GM15510 (cell line): Measurements from ENCODE around the gene LY9.

Experiments
- POLR2A ChIP-seq: IDR thresholded peaks from 3 replicates; pipeline ENCODE4 v1.6.1; 2011; ENCODE audit warnings: borderline replicate concordance; ENCODE audit not compliant: insufficient read length; ENCODE audit errors: extremely low read depth

Gene LY9

DNA sequence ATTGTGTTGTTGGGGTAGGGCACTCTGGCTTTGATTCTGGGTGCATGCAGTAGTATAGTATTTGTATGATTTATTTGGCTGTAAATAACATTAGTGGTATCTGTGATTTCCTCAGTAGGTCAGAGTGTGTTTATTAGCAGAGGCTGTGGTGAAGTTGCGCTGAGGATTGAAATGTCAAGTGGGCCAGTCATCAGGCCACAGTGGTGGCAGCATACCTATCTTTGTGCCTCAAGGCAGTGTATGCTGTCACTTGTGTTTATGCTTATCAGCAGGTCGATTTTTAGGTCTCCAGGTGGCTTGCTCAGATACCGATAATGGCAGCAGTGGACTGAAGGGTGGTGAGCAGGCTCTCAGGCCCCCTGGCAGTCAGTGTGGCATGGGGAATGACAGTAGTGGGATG is 11.3 kb downstream of the LY9 start:
- no peak for TF ChIP-seq POLR2A

DNA sequence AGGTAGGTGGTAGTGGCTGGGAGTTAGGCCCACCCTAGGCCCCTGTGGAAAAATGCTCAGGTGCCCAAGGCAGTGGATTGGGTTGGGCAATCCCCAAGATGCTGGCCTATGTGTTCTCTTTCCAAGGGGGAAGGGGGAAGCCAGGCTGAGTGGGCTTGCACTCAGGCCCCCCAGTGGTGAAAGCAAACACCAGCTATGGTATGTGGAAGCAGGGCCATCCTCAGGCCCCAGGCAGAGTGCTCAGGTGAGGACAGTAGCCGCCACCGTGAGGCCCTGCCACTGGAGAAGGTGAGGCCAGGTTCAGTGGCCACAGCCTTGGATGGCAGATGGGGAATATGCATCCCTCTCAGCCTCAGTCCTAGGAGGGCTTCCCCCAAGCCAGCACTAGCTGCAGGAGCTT is 11.8 kb downstream of the LY9 start:
- no peak for TF ChIP-seq POLR2A

DNA sequence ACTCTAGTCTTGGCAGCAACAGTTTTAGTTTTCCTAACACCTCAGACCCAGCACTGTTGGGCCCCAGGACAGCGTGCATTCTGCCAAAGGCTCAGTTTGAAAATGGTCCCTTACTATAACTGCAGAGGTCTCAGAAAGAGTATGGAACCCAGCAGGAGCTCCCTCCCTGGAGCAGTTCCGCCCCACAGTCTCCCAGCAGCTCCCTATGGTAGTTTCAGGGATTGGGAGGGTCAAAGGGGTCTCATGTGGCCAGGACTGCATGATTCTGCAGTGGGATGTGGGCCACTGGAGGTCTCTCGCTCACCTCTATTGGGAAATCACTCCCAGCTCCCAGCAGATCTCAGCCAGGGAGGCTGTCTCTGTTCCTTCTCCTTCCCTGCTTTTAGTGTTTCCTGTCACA is 12.3 kb downstream of the LY9 start:
- no peak for TF ChIP-seq POLR2A

DNA sequence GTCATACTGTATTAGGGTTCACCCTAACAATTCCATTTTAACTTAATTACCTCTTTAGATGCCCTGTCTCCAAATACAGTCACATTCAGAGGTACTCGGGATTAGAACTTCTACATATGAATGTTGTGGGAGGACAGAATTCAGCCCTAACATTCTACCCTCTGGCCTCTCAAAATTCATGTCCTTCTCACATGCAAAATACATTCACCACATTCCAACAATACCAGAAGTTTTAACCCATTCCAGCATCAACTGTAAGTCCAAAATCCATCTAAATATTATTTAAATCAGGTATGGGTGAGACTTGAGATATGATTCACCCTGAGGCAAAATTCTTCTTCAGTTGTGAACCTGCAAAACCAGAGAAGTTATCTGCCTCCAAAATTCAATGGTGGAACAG is 14.5 kb downstream of the LY9 start:
- no peak for TF ChIP-seq POLR2A

DNA sequence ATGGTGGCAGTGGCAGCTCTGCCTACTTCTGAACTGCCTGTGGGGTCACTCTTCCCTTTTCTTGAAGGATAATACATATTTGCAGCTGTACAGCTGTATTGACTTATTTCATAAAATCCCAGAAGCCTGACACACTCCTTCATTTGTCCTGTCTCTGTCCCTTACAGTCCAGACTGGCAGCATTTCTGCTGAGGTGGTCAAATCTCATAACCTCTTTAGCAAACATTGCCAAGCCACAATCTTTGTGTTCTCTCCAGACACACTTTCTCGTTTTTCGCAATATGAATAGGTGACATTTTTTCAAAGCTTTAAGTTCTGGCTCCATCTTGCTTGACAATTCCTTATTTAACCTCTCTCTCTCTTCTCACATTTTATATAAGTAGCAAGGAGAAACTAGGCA is 15.2 kb downstream of the LY9 start:
- TF ChIP-seq POLR2A = no peak

DNA sequence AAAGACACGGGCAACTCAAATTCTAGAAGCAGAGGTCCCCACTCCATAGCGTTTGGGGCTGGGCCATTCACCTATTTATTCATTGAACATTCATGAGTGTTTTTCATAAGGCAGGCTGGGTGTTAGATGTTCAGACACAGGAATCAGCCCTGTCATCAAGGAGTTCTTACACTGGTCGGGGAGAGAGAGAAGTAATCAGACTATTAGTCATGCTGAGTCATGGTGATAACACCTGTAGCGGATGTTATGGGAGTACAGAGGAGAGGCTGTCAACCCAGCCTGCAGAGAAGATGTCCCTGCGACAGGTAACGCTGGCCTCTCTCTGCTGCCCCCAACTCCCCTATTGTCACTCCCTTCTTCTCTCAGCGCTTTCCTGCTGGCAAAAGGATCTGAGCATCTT is 17.2 kb downstream of the LY9 start:
- no peak for TF ChIP-seq POLR2A

DNA sequence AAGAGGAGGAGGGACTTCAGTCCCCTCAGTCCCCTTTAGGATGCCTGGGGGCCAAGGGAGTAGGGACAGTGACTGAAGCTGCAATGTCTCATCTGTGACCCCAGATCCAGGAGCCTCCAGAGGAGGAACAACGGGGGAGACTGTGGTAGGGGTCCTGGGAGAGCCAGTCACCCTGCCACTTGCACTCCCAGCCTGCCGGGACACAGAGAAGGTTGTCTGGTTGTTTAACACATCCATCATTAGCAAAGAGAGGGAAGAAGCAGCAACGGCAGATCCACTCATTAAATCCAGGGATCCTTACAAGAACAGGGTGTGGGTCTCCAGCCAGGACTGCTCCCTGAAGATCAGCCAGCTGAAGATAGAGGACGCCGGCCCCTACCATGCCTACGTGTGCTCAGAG is 18.3 kb downstream of the LY9 start:
- no peak for TF ChIP-seq POLR2A

DNA sequence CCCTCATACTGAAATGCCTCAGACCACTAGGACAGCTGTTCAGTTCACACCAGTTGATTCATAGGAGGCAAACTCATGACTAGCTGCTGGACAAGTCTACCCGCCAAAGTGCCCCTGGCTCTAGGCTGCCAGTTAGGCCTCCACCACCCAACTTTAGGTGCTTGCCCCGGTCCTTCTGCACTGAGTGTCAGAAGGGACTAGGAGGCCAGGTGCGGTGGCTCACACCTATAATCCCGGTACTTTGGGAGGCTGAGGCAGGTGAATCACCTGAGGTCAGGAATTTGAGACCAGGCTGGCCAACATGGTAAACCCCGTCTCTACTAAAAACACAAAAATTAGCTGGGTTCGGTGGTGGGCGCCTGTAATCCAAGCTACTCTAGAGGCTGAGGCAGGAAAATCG is 18.9 kb downstream of the LY9 start:
- TF ChIP-seq POLR2A = no peak

DNA sequence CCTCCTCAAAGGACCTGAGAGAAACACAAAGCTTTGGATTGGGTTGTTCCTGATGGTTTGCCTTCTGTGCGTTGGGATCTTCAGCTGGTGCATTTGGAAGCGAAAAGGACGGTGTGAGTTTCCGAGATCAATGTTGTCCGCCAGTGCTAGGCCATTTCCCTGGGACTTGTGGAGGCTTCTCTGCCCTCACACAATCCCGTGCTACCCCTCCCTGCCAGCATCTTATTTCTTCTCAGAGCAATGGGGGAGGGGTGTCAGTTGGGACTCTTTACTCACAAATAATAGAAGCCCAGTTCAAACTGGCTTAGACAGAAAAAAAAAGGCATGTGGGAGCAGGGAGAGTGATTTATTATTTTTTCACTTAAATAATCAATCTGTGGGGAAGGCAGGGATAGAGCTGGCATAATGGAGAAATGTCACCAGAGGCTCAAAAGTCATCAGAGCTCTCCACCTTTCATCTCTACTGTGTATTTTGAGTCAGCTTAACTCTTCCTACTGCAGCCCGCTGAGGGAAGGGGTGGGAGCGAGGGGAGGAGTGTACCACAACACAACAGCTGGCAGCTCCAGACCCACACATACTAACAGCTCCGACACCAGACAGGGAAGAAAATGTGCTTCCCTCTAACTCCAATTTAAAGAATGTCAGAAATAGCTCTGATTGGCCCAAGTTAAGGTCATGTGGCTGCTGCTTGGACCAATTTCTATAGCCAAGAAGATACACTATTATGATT is 22.4 kb downstream of the LY9 start:
- no peak for TF ChIP-seq POLR2A

DNA sequence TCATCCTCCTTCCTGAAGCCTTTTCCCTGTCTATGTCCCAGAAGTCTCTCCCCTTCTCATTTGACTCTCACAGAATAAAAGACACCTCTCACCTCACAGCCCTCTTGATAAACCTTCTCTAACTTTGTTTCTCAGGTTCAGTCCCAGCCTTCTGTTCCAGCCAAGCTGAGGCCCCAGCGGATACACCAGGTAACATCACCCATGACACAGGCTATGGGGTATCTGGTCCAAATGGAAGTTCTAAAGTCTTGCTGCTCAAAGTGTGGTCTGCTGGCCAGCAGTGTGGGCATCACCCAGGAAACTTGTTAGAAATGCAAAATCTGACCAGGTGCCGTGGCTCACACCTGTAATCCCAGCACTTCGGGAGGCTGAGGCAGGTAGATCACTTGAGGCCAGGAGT is 23.2 kb downstream of the LY9 start:
- TF ChIP-seq POLR2A = no peak

DNA sequence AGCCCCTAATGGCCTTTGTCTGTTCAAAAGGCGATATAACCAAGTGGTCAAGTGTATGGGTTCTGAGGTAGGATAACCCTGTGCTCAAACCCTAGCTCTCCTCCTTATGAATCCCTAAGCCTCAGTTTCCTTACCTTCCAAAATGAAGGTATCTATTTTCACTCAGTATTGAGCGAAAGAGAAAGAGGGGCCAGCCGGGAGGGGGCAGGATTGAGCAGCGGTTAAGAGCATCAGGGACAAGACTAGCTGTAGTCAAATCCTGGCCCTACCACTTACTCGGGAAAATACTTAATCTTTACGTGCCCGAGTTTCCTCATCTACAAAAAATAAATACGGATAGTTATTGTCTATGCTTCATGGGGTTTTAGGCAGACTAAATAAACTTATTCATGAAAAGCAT is 25.7 kb downstream of the LY9 start:
- no peak for TF ChIP-seq POLR2A

DNA sequence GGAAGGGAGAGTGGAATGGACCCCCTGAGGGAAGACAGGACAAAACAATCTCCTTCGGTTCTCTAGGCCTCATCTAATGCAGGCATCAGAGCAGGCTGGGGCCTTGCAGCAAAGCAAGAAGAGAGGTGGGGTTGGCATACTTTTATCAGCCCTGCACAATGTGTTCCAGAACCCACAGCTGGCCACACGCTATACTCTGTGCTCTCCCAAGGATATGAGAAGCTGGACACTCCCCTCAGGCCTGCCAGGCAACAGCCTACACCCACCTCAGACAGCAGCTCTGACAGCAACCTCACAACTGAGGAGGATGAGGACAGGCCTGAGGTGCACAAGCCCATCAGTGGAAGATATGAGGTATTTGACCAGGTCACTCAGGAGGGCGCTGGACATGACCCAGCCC is 27.3 kb downstream of the LY9 start:
- TF ChIP-seq POLR2A = no peak

DNA sequence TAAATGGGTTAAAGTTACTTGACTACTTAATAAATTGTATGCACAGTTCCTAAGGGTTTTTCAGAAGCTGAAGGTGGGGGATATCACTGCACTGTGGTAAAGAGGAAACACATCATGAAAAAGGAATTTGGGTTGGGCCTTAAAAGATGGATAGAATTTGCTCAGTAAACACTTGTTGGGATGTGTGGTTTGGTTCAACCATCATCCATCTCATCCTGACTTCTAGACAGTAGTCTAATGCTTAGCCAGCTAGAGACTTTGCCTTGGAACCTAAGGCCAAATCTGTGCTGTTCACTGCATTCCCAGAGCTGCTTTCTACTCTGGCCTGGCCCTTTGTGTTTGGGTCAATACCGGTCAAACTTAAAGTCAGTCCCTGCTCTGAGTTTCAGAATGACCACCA is 30.6 kb downstream of the LY9 start:
- no peak for TF ChIP-seq POLR2A

DNA sequence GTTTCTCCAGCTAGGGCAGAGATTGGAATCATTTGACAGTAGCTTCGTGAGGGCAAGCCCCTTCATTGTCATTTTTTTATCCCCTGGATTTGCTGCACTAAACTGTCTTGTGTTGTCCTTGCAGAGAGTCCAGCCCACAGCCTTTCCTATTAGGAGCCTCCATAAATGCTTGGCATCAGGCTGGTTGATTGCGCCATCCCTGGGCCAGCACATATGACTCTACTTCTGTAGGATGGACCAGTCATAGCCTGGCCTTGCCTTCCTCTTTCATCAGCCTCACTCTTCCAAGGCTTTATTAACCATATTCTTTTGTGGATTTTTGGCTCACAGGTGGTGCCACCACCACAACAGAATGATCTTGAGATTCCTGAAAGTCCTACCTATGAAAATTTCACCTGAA is 31.4 kb downstream of the LY9 start:
- TF ChIP-seq POLR2A = no peak

DNA sequence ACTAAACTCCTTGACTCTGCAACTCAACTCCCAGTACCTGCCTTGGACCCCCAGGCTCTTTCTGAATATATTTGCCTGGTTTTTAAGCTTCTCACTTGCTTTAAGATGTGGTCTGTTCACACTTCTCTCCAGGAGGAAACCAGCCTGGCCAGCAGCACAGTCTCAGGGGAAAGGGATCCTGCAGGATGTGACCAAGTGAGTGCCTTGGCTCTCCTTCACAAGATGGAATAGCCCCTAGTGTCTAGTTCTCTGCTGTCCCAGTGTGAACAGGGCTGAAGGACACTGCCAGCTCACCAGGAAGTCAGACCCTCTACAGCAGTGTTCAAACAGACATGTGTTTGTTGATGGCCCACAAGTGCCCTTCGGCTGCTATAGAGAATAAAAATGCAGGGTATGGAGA is 33.8 kb downstream of the LY9 start:
- TF ChIP-seq POLR2A = no peak

DNA sequence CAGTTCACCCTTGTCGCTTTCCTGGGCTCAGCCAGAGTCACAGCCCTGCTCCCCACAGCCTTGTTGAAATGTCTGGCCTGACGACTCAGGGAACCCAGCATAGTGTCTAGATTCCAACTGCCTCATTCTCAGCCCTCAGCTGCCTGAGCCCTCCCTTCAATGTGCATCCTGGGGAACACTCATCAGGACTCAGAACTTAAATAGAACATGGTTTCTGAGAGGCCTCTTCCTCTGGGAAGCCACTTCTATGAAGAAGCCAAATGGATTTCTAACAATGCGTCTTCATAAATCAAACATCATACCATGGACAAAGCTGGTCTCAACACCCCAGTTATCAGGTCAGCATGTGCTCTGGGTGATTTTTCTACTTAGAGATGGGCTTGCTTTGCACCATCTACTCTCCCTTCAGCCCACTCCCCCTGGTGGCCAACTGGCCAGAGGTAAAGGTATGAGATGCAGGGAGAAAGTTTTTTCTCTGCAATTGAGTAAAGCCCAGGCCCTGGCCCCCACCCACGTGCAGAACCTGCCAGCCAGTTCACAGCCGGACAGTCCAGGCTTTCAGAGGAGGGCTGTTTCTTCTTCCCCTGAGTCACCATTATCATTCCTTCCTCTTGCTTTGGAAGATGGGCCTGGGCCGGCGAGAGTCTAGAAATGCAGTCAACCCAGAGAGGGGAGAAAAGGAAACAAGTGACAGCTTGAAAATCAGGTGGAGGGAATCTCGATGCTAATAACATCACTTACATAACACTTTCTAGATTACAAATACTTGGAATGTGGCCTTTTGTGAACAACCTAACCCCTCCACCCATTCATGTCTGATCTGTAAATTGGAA is 34.6 kb downstream of the LY9 start:
- no peak for TF ChIP-seq POLR2A
